IMR-90 (cell line): ENCODE results near the gene BUD23. TPM values are rescaled to one million over a fixed set of nuclear protein-coding genes. Genes with fewer than 3 reads are reported as not detected.

Source experiments
- ATAC-seq: fragments of 200-7000 bp; cut with Tn5 transposase; 2 replicates; pipeline ENCODE4 v1.9.1; 2020; ENCODE audit warnings: low read depth, mild to moderate bottlenecking, moderate library complexity
- BruUV-seq: library from RNA; stranded (reverse); fragments of 400-500 nt; replicated peaks from 2 replicates; lab custom pipeline; 2021; lab: Mats Ljungman, UMichigan
- CTCF ChIA-PET: fragments of 300-600 bp; formaldehyde crosslinking; extraction: SDS; loops from one replicate; lab custom pipeline; 2021; ENCODE audit warnings: antibody characterized with exemption; lab: Yijun Ruan, JAX
- POLR2A ChIA-PET: fragments of 300-600 bp; sonication (Branson Sonifier 250); formaldehyde crosslinking; loops from one replicate; lab custom pipeline; 2022; ENCODE audit warnings: antibody characterized with exemption; ENCODE audit not compliant: unreplicated experiment; lab: Charles Lee
- DNase-seq: peaks from one replicate; pipeline ENCODE4 v3.0.0; 2013
- H2AFZ ChIP-seq: replicated peaks from 2 replicates; pipeline ENCODE3; 2013; ENCODE audit warnings: low read length, mild to moderate bottlenecking; ENCODE audit not compliant: poor library complexity
- H2AK5ac ChIP-seq: 2 replicates; pipeline ENCODE4 v1.6.1; 2013; ENCODE audit warnings: low read depth, low read length, inconsistent platforms
- H2AK9ac ChIP-seq: replicated peaks from 2 replicates; pipeline ENCODE3; 2013; ENCODE audit warnings: mild to moderate bottlenecking, low read depth, low read length, moderate library complexity; ENCODE audit not compliant: poor library complexity
- H2BK120ac ChIP-seq: 2 replicates; pipeline ENCODE4 v1.6.1; 2013; ENCODE audit warnings: low read depth, low read length, inconsistent platforms
- H2BK15ac ChIP-seq: 3 replicates; pipeline ENCODE4 v1.6.1; 2013; ENCODE audit warnings: low read depth, low read length, inconsistent platforms
- H2BK20ac ChIP-seq: 2 replicates; pipeline ENCODE4 v1.6.1; 2013; ENCODE audit warnings: low read depth, mild to moderate bottlenecking, inconsistent platforms, low read length, moderate library complexity
- H2BK5ac ChIP-seq: 2 replicates; pipeline ENCODE4 v1.6.1; 2013; ENCODE audit warnings: mild to moderate bottlenecking, low read depth, low read length, inconsistent platforms; ENCODE audit not compliant: poor library complexity, severe bottlenecking
- H3K14ac ChIP-seq: replicated peaks from 2 replicates; pipeline ENCODE4 v1.6.1; 2013; ENCODE audit warnings: low read depth, low read length, inconsistent platforms
- H3K18ac ChIP-seq: 2 replicates; pipeline ENCODE4 v1.6.1; 2013; ENCODE audit warnings: low read depth, low read length, control low read depth
- H3K23ac ChIP-seq: 2 replicates; pipeline ENCODE4 v1.6.1; 2013; ENCODE audit warnings: low read depth, low read length, inconsistent platforms
- H3K27ac ChIP-seq: 2 replicates; pipeline ENCODE4 v1.5.1; 2013; ENCODE audit warnings: mild to moderate bottlenecking, control low read depth, low read length; ENCODE audit not compliant: insufficient read depth
- H3K27me3 ChIP-seq: 2 replicates; pipeline ENCODE4 v1.6.1; 2013; ENCODE audit warnings: low read length; ENCODE audit not compliant: control insufficient read depth, insufficient read depth
- H3K36me3 ChIP-seq: 2 replicates; pipeline ENCODE4 v1.6.1; 2013; ENCODE audit warnings: low read length, mixed read lengths; ENCODE audit not compliant: control insufficient read depth, insufficient read depth
- H3K4ac ChIP-seq: 2 replicates; pipeline ENCODE4 v1.6.1; 2013; ENCODE audit warnings: low read depth, low read length, inconsistent platforms
- H3K4me1 ChIP-seq: 2 replicates; pipeline ENCODE4 v1.6.1; 2013; ENCODE audit warnings: low read length, mixed read lengths; ENCODE audit not compliant: control insufficient read depth, insufficient read depth
- H3K4me2 ChIP-seq: 2 replicates; pipeline ENCODE4 v1.6.1; 2013; ENCODE audit warnings: low read depth, mild to moderate bottlenecking, control low read depth, low read length, moderate library complexity
- H3K4me3 ChIP-seq: 2 replicates; pipeline ENCODE4 v1.5.1; 2013; ENCODE audit warnings: low read depth, mild to moderate bottlenecking, control low read depth, low read length, moderate library complexity; ENCODE audit not compliant: insufficient read depth
- H3K56ac ChIP-seq: 2 replicates; pipeline ENCODE4 v1.6.1; 2013; ENCODE audit warnings: low read length, inconsistent platforms; ENCODE audit not compliant: insufficient read depth; ENCODE audit errors: extremely low read depth
- H3K79me1 ChIP-seq, 2 experiments: 2 replicates each; pipeline ENCODE4 v1.6.1; 2013; ENCODE audit warnings: low read length in 2 of 2, inconsistent platforms in 1 of 2, low read depth in 1 of 2
- H3K9ac ChIP-seq: 2 replicates; pipeline ENCODE4 v1.6.1; 2013; ENCODE audit warnings: low read depth, low read length, control low read depth
- H3K9me1 ChIP-seq: 2 replicates; pipeline ENCODE4 v1.6.1; 2013; ENCODE audit warnings: low read length, inconsistent platforms; ENCODE audit not compliant: insufficient read depth
- H3K9me3 ChIP-seq: 2 replicates; pipeline ENCODE4 v1.6.1; 2013; ENCODE audit warnings: low read length; ENCODE audit not compliant: control insufficient read depth, insufficient read depth
- H4K20me1 ChIP-seq: 2 replicates; pipeline ENCODE4 v1.6.1; 2013; ENCODE audit warnings: low read length, inconsistent platforms; ENCODE audit not compliant: insufficient read depth
- H4K5ac ChIP-seq: 2 replicates; pipeline ENCODE4 v1.6.1; 2013; ENCODE audit warnings: mild to moderate bottlenecking, low read depth, low read length, control low read depth
- H4K8ac ChIP-seq, 2 experiments: 2 replicates each; pipeline ENCODE4 v1.6.1; 2013; ENCODE audit warnings: low read depth in 2 of 2, low read length in 2 of 2, control low read depth in 1 of 2, inconsistent platforms in 1 of 2
- H4K91ac ChIP-seq: 2 replicates; pipeline ENCODE4 v1.6.1; 2013; ENCODE audit warnings: low read depth, low read length, inconsistent platforms; ENCODE audit not compliant: insufficient read depth
- CEBPB ChIP-seq: IDR thresholded peaks from 2 replicates; pipeline ENCODE4 v1.6.1; 2012; ENCODE audit warnings: low read depth, low read length, improper control_type of control experiment
- NFE2L2 ChIP-seq: fragments of 150-350 bp; IDR thresholded peaks from 2 replicates; pipeline ENCODE4 v1.6.1; 2016; ENCODE audit warnings: low read depth, mild to moderate bottlenecking, low read length
- whole genome bisulfite sequencing, 2 experiments: methylation state at CpG; one replicate each; pipeline versions ENCODE4 v1.1.5 to v1.1.7; 2013; ENCODE audit warnings: missing lambda C conversion rate in 2 of 2; ENCODE audit not compliant: insufficient read length in 1 of 2; ENCODE audit errors: extremely low coverage in 2 of 2; 5-methylcytosine and 5-hydroxymethylcytosine counted together
- dilution Hi-C: fragments of 300-500 bp; cut with HindIII; formaldehyde crosslinking; loops from one replicate; pipeline ENCODE4 v1.14.3; 2018; ENCODE audit warnings: low sequenced_read_pairs; ENCODE audit not compliant: unreplicated experiment
- in situ Hi-C: fragments of 300-500 bp; cut with MboI; formaldehyde crosslinking; loops from 3 replicates; pipeline ENCODE4 v1.14.3; 2019; ENCODE audit warnings: low sequenced_read_pairs, inconsistent platforms, mixed read lengths
- intact Hi-C: fragments of 100-400 bp; cut with micrococcal nuclease; formaldehyde crosslinking; loops from 2 replicates; pipeline ENCODE4 v1.10.0; 2022
- polyA plus RNA-seq, 3 experiments: library from polyadenylated mRNA; depleted of rRNA; stranded (reverse); fragments of >200 nt; gene quantifications; 2 replicates each; pipeline ENCODE4 v1.2.3, GENCODE V29; 2012; ENCODE audit warnings: low replicate concordance in 1 of 3
- total RNA-seq: library from RNA; depleted of rRNA; stranded (reverse); fragments of >200 nt; gene quantifications from 2 replicates; pipeline ENCODE4 v1.2.3, GENCODE V29; 2012

The BUD23 gene
- total and polyA plus RNA-seq, 2 of the 4 experiments (the other 2 are of a cell fraction): 35.7 to 65.2 TPM

- no peak for DNase-seq
- H4K5ac ChIP-seq: no peak overlapping the region
- no peak overlapping the region for H4K91ac ChIP-seq
- no peak overlapping the region for H2AK9ac ChIP-seq
- intact Hi-C loops: loop anchor here (5.0 kb wide), 1 partner anchor 37 kb away; the partner anchor contains the start of gene STX1A
- H3K4ac ChIP-seq: no peak overlapping the region
- peaks cover 16% of the 10 kb centered on the region; the same call in 1 of the 2 replicates for H4K20me1 ChIP-seq
- H3K9ac ChIP-seq: no peak overlapping the region
- no peak overlapping the region for H3K18ac ChIP-seq
- H3K9me3 ChIP-seq: no peaks in the 10 kb centered on the region
- ChIA-PET POLR2A (interaction anchor here (0.6 kb wide), 2 partner anchors 11 to 44 kb away, joined by 3 to 13 read pairs; no protein-coding TSS in a partner anchor), CTCF (no interaction called here)
- no peak for TF ChIP-seq CEBPB
- TF ChIP-seq NFE2L2: no peak
- in situ Hi-C loops: no loop called here
- H3K79me1 ChIP-seq: peaks cover 47 to 71% of the 10 kb centered on the region in 2 experiments
- BruUV-seq: no TSS peak
- H2BK5ac ChIP-seq: no peak overlapping the region
- H3K4me1 ChIP-seq: peaks cover 13% of the 10 kb centered on the region
- dilution Hi-C loops: no loop called here
- H2BK120ac ChIP-seq: no peak overlapping the region
- no peak overlapping the region for H3K14ac ChIP-seq
- H2BK20ac ChIP-seq: no peak overlapping the region
- H3K4me2 ChIP-seq: no peak overlapping the region
- H3K23ac ChIP-seq: no peak overlapping the region
- H3K27me3 ChIP-seq: no peaks in the 10 kb centered on the region
- H3K9me1 ChIP-seq: peaks cover 7% of the 10 kb centered on the region; the same call in 1 of the 2 replicates
- no peak overlapping the region for H3K4me3 ChIP-seq
- H3K36me3 ChIP-seq: peaks cover 9% of the 10 kb centered on the region
- no peak overlapping the region for H2AFZ ChIP-seq
- no peak overlapping the region for H3K56ac ChIP-seq
- 92% methylated on average over 3 of the region's 7 CpGs; no CpG with 5 or more reads in 1 of the 2 experiments for WGBS, 2 experiments
- no peak overlapping the region for H2AK5ac ChIP-seq
- H2BK15ac ChIP-seq: no peak overlapping the region
- H4K8ac ChIP-seq: no peak overlapping the region
- H3K27ac ChIP-seq: no peak overlapping the region
- no peak for ATAC-seq
Observed at GRCh38 chr7:73680501-73680900, 2.9 kb upstream of the BUD23 start.
